Activated CD8-positive, alpha-beta memory T cell treated with anti-CD3 and anti-CD28 coated beads, Interleukin-2, amount 50 U/mL, for 4 hours (primary cell): ENCODE measurements around the gene TXNL4A.

ENCODE experiments used
- DNase-seq: peaks from one replicate; pipeline ENCODE4 v3.0.0-alpha.2; 2020

Gene TXNL4A

DNA sequence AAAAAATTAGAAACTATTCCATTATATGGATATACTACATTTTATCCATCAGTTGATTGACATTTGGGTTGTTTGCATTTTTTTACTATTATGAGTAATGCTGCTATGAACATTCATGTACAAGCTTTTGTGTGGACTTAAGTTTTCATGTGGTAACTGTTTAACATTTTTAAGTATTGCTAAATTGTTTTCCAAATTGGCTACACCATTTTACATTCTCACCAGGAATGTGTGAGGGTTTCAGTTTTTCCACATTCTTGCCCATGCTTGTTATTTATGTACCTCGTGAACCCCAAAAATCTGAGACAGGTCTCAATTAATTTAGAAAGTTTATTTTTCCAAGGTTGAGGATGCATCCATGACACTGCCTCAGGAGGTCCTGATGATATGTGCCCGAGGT is 3.1 kb upstream of the TXNL4A start:
- no peak for DNase-seq

- DNase-seq: no peak
Measured at GRCh38 chr18:79989195-79989497, 783 bp upstream of the TXNL4A start.

DNA sequence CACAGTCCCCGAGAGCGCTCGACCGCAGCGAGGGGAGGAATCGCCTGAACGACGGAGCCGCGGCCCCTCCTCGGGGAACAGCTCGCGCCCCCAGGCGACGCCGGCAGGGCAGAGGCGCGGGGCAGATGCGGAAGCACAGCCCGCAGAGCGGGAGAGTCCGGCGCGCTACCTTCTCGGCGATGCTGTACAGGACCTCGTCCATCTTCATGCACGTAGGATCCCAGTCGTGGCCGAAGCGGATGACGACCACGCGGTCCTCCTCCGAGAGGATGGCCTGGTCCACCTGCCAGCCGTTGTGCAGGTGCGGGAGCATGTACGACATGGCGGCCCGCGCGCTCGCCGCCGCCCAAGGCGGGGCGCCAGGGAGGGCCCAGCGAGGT is 302 bp downstream of the TXNL4A start:
- DNase-seq: peak; percentile 56

GRCh38 chr18:79987566-79987965 is 797 bp downstream of the TXNL4A start:
- no peak for DNase-seq

DNA sequence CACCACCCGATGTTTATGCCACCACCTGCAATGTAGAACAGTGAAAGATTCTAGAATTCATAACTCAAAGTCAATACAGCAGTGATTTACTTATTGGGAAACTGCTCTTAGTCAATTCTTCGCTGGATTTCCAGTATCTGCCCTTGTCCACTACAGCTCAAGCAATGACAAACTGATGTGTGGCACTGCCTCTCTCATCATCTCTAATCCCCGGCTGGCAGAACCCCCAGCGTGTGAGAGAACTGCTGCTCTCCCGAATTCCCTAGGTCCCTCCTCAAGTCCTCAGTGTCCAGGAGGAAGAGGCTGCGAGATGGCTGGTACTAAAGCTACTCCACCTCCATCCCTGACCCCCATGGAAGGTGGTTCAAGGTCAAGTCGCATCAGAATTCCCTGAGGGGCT is 1.6 kb downstream of the TXNL4A start:
- no peak for DNase-seq

DNA sequence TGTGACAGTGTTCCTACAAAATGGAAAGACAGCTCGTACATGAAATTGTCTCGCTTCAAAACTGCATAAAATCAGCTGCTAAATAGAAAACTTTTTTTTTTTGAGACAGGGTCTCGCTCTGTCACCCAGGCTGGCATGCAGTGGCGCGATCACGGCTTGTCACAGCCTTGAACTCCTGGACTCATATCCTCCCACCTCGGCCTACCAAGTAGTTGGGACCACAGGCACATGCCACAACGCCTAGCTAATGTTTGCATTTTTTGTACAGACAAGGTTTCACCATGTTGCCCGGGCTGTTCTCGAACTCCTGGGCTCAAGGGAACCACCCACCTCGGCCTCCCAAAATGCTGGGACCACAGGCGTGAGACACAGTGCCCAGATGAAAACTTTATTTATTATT is 3.2 kb downstream of the TXNL4A start:
- no peak for DNase-seq

GRCh38 chr18:79983793-79984192 is 4.6 kb downstream of the TXNL4A start:
- no peak for DNase-seq

- no peak for DNase-seq
Measured at GRCh38 chr18:79983253-79983652, 5.1 kb downstream of the TXNL4A start.

- DNase-seq: no peak
Measured at GRCh38 chr18:79982736-79983135, 5.6 kb downstream of the TXNL4A start.

DNA sequence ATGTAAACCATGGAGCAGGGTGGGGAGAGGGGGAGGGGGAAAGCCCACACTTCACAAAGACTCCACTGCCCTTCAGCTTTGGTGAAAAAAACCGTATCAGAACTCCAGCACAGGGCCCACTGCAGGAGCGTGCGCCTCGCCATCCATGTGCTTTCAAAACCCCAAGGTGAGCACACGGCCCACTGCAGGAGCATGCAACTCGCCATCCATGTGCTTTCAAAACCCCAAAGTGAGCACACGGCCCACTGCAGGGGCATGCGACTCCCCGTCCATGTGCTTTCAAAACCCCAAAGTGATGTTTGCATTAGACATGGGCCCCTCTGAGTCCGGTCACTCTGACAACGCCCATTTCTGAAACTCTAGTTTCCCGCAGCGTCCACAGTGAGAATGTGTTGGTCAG is 7.8 kb downstream of the TXNL4A start:
- no peak for DNase-seq

- DNase-seq: no peak
Measured at GRCh38 chr18:79979843-79980242, 8.5 kb downstream of the TXNL4A start.

- no peak for DNase-seq
Measured at GRCh38 chr18:79975985-79976680, 12.2 kb downstream of the TXNL4A start.

GRCh38 chr18:79975043-79975442 is 13.3 kb downstream of the TXNL4A start:
- no peak for DNase-seq

DNA sequence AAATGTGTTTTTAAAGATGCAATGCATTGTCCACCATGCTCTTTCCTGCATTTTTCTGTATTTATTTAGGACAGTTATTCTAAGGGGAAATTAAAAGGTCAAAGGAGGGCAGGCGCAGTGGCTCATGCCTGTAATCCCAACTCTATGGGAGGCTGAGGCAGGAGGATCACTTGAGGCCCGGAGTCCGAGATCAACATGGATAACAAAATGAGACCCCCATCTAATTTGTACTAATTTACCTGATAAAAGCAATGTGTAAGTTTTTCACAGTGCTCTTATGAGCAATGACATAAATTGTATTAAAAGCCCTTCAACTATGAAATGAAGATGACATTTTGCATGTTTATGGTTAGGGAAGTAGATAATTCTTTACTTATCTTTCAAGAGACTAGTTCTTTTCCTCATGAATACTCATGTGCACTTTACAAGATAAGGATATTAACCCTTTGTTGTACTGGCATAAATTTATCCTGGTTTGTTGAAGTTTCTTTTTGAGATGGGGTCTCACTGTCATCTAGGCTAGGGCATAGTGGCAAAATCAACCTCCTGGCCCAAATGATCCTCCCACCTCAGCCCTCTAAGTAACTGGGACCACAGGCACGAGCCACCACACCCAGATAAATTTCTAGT is 14.2 kb downstream of the TXNL4A start:
- no peak for DNase-seq

DNA sequence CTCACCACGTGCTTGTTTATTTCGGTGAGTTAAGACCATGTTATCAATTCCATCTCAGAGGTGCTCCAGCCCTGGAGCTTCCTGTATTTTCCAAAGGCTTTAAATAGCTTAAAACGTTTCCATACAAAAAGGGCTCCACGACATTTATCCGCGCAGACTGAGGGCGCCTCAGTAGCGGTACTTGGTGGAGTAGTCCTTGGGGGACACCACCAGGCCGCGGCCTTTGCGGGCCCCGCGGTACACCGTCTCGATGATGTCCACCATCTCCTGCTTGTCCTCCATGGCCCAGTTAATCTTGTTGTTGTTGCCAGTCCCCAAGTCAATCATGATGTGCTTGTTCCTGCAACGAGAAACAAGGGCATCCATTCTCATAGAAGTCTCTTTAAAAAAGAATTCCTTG is 14.8 kb downstream of the TXNL4A start:
- DNase-seq: no peak

DNA sequence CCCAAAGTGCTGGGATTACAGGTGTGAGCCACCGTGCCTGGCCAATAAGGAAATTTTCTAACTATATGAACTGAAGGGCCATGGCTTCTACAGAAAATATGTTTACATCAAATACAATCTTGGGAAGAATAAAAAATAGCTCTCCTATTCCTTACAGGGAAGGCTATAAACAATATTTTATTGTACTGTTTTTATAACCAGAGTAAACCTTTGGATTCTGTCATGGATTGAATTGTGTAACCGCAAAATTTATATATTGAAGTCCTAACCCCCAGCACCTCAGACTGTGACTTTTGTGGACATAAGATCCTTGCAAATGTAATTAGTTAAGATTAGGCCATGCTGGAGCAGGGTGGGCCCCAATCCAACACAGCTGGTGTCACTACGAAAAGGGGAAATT is 15.6 kb downstream of the TXNL4A start:
- no peak for DNase-seq

DNA sequence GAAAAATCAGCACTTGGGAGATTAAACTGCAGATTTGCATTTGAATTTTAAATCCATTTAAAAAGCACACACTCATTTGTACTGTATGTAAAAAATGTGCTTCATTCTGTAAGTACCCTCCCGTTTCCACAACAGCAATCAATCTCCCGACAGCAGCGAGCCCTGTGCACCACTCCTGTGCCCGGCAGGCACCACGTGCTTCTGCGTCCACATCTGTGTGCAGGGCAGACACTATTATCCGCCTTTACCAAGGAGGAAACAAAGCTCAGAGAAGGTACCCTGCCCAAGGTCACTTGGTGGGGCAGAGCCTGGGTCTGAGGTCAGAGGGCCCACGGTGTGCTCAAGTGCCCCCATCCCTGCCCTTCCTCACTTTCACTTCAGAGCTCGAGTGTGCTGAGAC is 16.4 kb downstream of the TXNL4A start:
- DNase-seq: no peak

- no peak for DNase-seq
Measured at GRCh38 chr18:79971211-79971952, 17.0 kb downstream of the TXNL4A start.

- DNase-seq: no peak
Measured at GRCh38 chr18:79970419-79971133, 17.8 kb downstream of the TXNL4A start.

- DNase-seq: no peak
Measured at GRCh38 chr18:79965119-79965902, 23.1 kb downstream of the TXNL4A start.

DNA sequence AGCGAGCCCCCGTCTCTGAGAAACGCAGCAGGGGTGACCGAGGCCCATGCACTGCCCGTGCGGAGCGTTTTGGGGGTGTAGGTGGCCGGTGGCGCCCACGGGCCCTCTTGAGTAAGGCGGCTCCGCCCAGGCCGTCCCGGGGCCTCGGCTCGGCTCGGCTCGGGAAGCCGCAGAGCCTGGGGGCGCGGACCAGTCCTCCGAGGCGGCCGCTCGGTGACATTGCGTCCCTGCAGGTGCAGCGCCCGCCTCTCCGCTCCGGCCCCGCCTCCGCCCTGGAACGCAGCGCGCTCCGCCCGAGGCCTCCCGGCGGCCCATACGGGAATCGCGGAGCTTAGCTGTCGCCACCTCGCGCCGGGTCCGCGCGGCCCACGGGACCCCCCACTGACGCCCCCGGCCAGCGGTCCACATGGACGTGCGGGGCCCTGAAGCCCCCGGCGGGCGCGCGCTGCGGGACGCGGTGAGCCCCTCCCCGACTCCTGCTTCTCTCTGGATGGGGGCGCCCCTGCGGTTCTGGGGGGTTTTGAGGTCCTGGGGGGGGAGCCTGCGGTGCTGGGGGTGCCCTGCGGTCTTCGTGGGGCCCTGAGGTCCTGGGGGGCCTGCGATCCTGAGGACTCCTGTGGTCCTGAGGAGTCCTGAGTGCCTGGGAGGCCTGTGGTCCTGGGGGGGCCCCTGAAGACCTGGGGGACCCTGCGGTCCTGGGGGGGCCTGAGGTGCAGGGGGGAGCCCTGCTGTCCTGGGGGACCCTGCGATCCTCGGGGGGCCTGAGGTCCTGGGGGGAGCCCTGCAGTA is 23.8 kb downstream of the TXNL4A start, which contains the start of gene HSBP1L1:
Gene HSBP1L1 (plus strand): TSS at position 314 of the 789 bp plus-strand sequence. CDS start 93 bp downstream, at position 407.
- DNase-seq: peak; percentile 63
